Prostate gland (tissue), 2 donors: ENCODE measurements around the gene OR6C65.

Experiments
- POLR2AphosphoS5 ChIP-seq: sonication (generic); formaldehyde crosslinking; IDR thresholded peaks from one replicate; pipeline ENCODE4 v1.6.1; 2017; ENCODE audit warnings: antibody characterized with exemption
- TF ChIP-seq, protein P1 (sequence below), 4 experiments: fragments of 200-600 bp in 2 of 4; fragments of 450-650 bp in 2 of 4; sonication (generic) in 2 of 4; IDR thresholded peaks; 1 replicate in 3 of 4; 2 replicates in 1 of 4; pipeline ENCODE4 v1.5.1; 2016 to 2019; ENCODE audit warnings: antibody characterized with exemption in 4 of 4, mild to moderate bottlenecking in 2 of 4, moderate library complexity in 2 of 4

DNA sequence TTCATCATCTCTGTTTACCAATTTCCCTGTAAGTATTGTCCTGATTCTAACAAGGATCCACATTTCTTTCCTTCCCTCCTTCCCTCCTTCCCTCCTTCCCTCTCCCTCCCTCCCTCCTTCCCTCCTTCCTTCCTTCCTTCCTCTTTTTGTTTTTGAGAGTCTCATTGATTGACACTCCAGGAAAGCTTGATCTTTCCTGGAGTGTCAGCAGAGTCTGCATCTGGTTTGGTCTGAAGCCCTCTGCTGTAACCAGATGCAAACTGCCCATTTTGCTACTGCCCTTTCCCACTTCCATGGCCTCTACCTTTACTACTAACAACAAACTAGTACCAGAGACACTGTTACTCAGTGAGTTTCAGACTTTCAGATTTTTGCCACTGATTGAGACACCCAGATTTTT lies 14.4 kb upstream of the OR6C65 start:
- TF ChIP-seq, protein P1, sequence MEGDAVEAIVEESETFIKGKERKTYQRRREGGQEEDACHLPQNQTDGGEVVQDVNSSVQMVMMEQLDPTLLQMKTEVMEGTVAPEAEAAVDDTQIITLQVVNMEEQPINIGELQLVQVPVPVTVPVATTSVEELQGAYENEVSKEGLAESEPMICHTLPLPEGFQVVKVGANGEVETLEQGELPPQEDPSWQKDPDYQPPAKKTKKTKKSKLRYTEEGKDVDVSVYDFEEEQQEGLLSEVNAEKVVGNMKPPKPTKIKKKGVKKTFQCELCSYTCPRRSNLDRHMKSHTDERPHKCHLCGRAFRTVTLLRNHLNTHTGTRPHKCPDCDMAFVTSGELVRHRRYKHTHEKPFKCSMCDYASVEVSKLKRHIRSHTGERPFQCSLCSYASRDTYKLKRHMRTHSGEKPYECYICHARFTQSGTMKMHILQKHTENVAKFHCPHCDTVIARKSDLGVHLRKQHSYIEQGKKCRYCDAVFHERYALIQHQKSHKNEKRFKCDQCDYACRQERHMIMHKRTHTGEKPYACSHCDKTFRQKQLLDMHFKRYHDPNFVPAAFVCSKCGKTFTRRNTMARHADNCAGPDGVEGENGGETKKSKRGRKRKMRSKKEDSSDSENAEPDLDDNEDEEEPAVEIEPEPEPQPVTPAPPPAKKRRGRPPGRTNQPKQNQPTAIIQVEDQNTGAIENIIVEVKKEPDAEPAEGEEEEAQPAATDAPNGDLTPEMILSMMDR (IDR thresholded peaks at IDR 0.05): no peak
- no peak for TF ChIP-seq POLR2AphosphoS5
